K562 (cell line): ENCODE results near the gene SPTBN4. TPM values are rescaled to one million over a fixed set of nuclear protein-coding genes. Genes with fewer than 3 reads are reported as not detected.
A peak's percentile ranks its signal among the peaks of the same experiment; 100 is the strongest.

Experiments used
- CGGBP1 ChIP-seq: fragments of 250-450 bp; sonication (Bioruptor Pico); IDR thresholded peaks from 2 replicates; pipeline ENCODE4 v1.9.0; 2021; ENCODE audit warnings: mild to moderate bottlenecking
- DACH1 ChIP-seq: fragments of 450-650 bp; IDR thresholded peaks from 2 replicates; pipeline ENCODE4 v1.6.1; 2018; ENCODE audit not compliant: partially characterized antibody
- GTF2B ChIP-seq: IDR thresholded peaks from 2 replicates; pipeline ENCODE4 v1.6.1; 2011; ENCODE audit not compliant: insufficient read length; ENCODE audit errors: extremely low read depth
- HCFC1 ChIP-seq: IDR thresholded peaks from 2 replicates; pipeline ENCODE4 v1.6.1; 2012; ENCODE audit warnings: low read depth, low read length, improper control_type of control experiment
- HNRNPLL ChIP-seq: fragments of 200-400 bp; formaldehyde crosslinking; IDR thresholded peaks from 2 replicates; pipeline ENCODE4 v1.6.1; 2017; ENCODE audit warnings: low read length, low read depth, mild to moderate bottlenecking; ENCODE audit not compliant: poor library complexity, severe bottlenecking
- JUN ChIP-seq, 2 experiments: sonication (generic) in 1 of 2; formaldehyde crosslinking in 1 of 2; IDR thresholded peaks; 2 replicates each; pipeline versions ENCODE4 v1.6.1 to v1.8.0; 2012 to 2022; ENCODE audit warnings: borderline replicate concordance in 2 of 2, mild to moderate bottlenecking in 2 of 2, improper control_type of control experiment in 1 of 2, low read depth in 1 of 2, low read length in 1 of 2, missing genetic modification reagents in 1 of 2
- NCOA1 ChIP-seq: fragments of 450-650 bp; IDR thresholded peaks from 2 replicates; pipeline ENCODE4 v1.6.1; 2016; ENCODE audit warnings: low read depth
- NUFIP1 ChIP-seq: fragments of 450-650 bp; IDR thresholded peaks from 2 replicates; pipeline ENCODE4 v1.6.1; 2018; ENCODE audit not compliant: partially characterized antibody
- SLC30A9 ChIP-seq: fragments of 250-450 bp; sonication (Bioruptor Pico); IDR thresholded peaks from 2 replicates; pipeline ENCODE4 v1.8.0; 2022; ENCODE audit warnings: mild to moderate bottlenecking, moderate library complexity
- ZC3H4 ChIP-seq: sonication (generic); formaldehyde crosslinking; IDR thresholded peaks from 2 replicates; pipeline ENCODE4 v1.9.0; 2021; ENCODE audit warnings: missing genetic modification reagents, borderline replicate concordance
- ZNF124 ChIP-seq: sonication (generic); formaldehyde crosslinking; IDR thresholded peaks from 2 replicates; pipeline ENCODE4 v1.8.1; 2022; ENCODE audit warnings: missing genetic modification reagents
- ZNF143 ChIP-seq: sonication (generic); formaldehyde crosslinking; IDR thresholded peaks from 2 replicates; pipeline ENCODE4 v1.9.0; 2022; ENCODE audit warnings: mild to moderate bottlenecking, missing genetic modification reagents
- ZNF589 ChIP-seq: fragments of 200-800 bp; sonication (Bioruptor generic); IDR thresholded peaks from 2 replicates; pipeline ENCODE4 v1.6.1; 2016; ENCODE audit warnings: low read depth, missing genetic modification characterization, missing compliant biosample characterization
- polyA plus RNA-seq, 8 experiments: library from polyadenylated mRNA; depleted of rRNA in 4 of 8; stranded (reverse) in 5 of 8; unstranded in 3 of 8; fragments of >200 nt; fragmentation: Nextera tagmentation in 2 of 8; fragmentation: Illumina TruSeq in 1 of 8; extraction: Ambion mirVana in 2 of 8; extraction: Trizol in 1 of 8; gene quantifications; 2 replicates each; pipeline versions ENCODE4 v1.2.1 to v1.2.3, GENCODE V29; 2011 to 2014; ENCODE audit warnings: inconsistent platforms in 1 of 8, missing spikeins in 1 of 8
- total RNA-seq, 7 experiments: library from RNA; depleted of rRNA in 6 of 7; stranded (reverse); fragments of >200 nt in 6 of 7; fragmentation: Illumina TruSeq in 2 of 7; extraction: Trizol in 2 of 7; gene quantifications; 2 replicates each; pipeline versions ENCODE4 v1.2.1 to v1.2.3, GENCODE V29; 2011 to 2021; ENCODE audit warnings: low replicate concordance in 1 of 7
- TF ChIP-seq, protein P1 (sequence below): sonication (generic); formaldehyde crosslinking; IDR thresholded peaks from 2 replicates; pipeline ENCODE4 v1.8.0; 2022; ENCODE audit warnings: mild to moderate bottlenecking, missing genetic modification reagents
- TF ChIP-seq, protein P2 (sequence below): fragments of 250-450 bp; sonication (Bioruptor Pico); IDR thresholded peaks from 2 replicates; pipeline ENCODE4 v1.4.0; 2020

The SPTBN4 gene
- total and polyA plus RNA-seq, 9 of the 15 experiments (the other 6 are each of a cell fraction or from before 2014, with no cell fraction given) = 0.01 to 1.5 (median 0.86) TPM

GRCh38 chr19:40465025-40465556 lies 1.7 kb upstream of the SPTBN4 start (continued):
- TF ChIP-seq HNRNPLL (no peak), ZNF589 (CRISPR knock-in tag) (peak; percentile 81; the same call in 1 of the 2 replicates), CGGBP1 (CRISPR knock-in tag) (peak; percentile 44; the same call in 1 of the 2 replicates), HCFC1 (no peak), DACH1 (peak; percentile 87), NCOA1 (peak; percentile 15; the same call in 1 of the 2 replicates), NUFIP1 (no peak), ZC3H4 (CRISPR knock-in tag) (0 out of 2 replicates have a peak, but pooled peaks have one; percentile 35), JUN (IDR thresholded peaks at IDR 0.05; ENCODE audit: borderline replicate concordance, low read depth, low read length) (no peak), JUN (CRISPR knock-in tag; IDR thresholded peaks at IDR 0.05; ENCODE audit: borderline replicate concordance) (no peak), ZNF143 (no peak), SLC30A9 (CRISPR knock-in tag) (no peak), GTF2B (no peak), ZNF124 (CRISPR knock-in tag) (no peak)
- TF ChIP-seq, protein P1, sequence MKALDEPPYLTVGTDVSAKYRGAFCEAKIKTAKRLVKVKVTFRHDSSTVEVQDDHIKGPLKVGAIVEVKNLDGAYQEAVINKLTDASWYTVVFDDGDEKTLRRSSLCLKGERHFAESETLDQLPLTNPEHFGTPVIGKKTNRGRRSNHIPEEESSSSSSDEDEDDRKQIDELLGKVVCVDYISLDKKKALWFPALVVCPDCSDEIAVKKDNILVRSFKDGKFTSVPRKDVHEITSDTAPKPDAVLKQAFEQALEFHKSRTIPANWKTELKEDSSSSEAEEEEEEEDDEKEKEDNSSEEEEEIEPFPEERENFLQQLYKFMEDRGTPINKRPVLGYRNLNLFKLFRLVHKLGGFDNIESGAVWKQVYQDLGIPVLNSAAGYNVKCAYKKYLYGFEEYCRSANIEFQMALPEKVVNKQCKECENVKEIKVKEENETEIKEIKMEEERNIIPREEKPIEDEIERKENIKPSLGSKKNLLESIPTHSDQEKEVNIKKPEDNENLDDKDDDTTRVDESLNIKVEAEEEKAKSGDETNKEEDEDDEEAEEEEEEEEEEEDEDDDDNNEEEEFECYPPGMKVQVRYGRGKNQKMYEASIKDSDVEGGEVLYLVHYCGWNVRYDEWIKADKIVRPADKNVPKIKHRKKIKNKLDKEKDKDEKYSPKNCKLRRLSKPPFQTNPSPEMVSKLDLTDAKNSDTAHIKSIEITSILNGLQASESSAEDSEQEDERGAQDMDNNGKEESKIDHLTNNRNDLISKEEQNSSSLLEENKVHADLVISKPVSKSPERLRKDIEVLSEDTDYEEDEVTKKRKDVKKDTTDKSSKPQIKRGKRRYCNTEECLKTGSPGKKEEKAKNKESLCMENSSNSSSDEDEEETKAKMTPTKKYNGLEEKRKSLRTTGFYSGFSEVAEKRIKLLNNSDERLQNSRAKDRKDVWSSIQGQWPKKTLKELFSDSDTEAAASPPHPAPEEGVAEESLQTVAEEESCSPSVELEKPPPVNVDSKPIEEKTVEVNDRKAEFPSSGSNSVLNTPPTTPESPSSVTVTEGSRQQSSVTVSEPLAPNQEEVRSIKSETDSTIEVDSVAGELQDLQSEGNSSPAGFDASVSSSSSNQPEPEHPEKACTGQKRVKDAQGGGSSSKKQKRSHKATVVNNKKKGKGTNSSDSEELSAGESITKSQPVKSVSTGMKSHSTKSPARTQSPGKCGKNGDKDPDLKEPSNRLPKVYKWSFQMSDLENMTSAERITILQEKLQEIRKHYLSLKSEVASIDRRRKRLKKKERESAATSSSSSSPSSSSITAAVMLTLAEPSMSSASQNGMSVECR (CRISPR knock-in tag) = peak; percentile 86
- TF ChIP-seq, protein P2, sequence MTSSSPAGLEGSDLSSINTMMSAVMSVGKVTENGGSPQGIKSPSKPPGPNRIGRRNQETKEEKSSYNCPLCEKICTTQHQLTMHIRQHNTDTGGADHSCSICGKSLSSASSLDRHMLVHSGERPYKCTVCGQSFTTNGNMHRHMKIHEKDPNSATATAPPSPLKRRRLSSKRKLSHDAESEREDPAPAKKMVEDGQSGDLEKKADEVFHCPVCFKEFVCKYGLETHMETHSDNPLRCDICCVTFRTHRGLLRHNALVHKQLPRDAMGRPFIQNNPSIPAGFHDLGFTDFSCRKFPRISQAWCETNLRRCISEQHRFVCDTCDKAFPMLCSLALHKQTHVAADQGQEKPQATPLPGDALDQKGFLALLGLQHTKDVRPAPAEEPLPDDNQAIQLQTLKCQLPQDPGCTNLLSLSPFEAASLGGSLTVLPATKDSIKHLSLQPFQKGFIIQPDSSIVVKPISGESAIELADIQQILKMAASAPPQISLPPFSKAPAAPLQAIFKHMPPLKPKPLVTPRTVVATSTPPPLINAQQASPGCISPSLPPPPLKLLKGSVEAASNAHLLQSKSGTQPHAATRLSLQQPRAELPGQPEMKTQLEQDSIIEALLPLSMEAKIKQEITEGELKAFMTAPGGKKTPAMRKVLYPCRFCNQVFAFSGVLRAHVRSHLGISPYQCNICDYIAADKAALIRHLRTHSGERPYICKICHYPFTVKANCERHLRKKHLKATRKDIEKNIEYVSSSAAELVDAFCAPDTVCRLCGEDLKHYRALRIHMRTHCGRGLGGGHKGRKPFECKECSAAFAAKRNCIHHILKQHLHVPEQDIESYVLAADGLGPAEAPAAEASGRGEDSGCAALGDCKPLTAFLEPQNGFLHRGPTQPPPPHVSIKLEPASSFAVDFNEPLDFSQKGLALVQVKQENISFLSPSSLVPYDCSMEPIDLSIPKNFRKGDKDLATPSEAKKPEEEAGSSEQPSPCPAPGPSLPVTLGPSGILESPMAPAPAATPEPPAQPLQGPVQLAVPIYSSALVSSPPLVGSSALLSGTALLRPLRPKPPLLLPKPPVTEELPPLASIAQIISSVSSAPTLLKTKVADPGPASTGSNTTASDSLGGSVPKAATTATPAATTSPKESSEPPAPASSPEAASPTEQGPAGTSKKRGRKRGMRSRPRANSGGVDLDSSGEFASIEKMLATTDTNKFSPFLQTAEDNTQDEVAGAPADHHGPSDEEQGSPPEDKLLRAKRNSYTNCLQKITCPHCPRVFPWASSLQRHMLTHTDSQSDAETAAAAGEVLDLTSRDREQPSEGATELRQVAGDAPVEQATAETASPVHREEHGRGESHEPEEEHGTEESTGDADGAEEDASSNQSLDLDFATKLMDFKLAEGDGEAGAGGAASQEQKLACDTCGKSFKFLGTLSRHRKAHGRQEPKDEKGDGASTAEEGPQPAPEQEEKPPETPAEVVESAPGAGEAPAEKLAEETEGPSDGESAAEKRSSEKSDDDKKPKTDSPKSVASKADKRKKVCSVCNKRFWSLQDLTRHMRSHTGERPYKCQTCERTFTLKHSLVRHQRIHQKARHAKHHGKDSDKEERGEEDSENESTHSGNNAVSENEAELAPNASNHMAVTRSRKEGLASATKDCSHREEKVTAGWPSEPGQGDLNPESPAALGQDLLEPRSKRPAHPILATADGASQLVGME = no peak
